ENCODE measurements around the gene POPDC3. TPM values are rescaled to one million over a fixed set of nuclear protein-coding genes. Genes with fewer than 3 reads are reported as not detected.
A peak's percentile ranks its signal among the peaks of the same experiment; 100 is the strongest.

Gene POPDC3
- total and polyA plus RNA-seq, 7 donors, result 80.1 to 271 (median 124) TPM

DNA sequence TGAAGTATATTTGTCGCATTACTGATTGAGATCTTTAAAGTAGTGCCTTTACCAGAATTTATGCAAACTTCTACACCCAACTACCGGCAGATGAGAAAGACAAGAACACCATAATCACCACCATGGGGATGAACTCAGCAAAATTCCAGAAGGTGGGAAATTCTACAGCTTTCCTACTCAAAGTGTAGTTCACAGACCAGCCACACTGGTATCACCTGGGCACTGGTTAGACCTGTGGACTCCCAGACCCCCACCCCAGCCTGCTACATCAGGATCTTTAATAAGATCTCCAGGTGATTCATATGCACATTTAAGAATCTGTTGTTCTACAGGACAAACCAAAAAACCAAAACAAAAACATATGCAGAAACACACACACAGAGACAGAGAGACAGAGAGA, 67.9 kb downstream of the POPDC3 start:
- no peak overlapping the region for H3K27ac ChIP-seq
- no peak for TF ChIP-seq CTCF (IDR thresholded peaks at IDR 0.05)
- peaks cover 18% of the 10 kb centered on the region for H3K4me1 ChIP-seq
- H3K9me3 ChIP-seq, result no peaks in the 10 kb centered on the region
- DNase-seq (no peak), ATAC-seq (no peak)
- H3K36me3 ChIP-seq (ENCODE audit: insufficient read depth in 1 of 2, low read depth in 1 of 2), result peaks cover 11 to 84% of the 10 kb centered on the region in 2 donors
- 96 to 98% (median 98%) methylated on average over 2 of the region's 2 CpGs for WGBS, 3 donors
- intact Hi-C loops (cut with DNase I), result no loop called here
- H3K27me3 ChIP-seq (ENCODE audit: insufficient read depth in 3 of 3, low read length in 2 of 3), result no peaks in the 10 kb centered on the region
- H3K4me3 ChIP-seq, result no peak overlapping the region

DNA sequence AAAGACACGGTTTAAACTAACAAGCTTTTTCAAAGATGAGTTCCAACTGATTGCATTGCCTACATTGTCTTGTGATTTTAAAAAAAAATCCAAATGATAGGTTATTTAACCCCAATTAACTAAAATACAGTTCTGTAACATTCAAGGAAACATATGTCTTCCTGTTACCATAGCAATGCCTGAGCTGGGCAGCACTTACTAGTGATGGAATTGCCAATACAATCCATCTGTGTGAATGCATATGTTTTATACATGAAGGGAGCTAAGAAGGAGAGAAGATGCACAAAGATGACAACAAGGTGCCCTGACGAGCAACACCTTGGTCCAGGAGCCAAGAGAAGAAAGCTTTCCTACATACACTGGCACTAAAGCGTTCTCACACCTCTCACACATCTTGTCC, 68.7 kb downstream of the POPDC3 start:
- Histone ChIP-seq H3K27me3 (ENCODE audit: insufficient read depth in 3 of 3, low read length in 2 of 3) (no peaks in the 10 kb centered on the region), H3K36me3 (ENCODE audit: insufficient read depth in 1 of 2, low read depth in 1 of 2) (peaks cover 10 to 84% of the 10 kb centered on the region in 2 donors), H3K4me3 (no peak overlapping the region), H3K4me1 (peaks cover 18% of the 10 kb centered on the region), H3K27ac (no peak overlapping the region), H3K9me3 (no peaks in the 10 kb centered on the region)
- intact Hi-C loops (cut with DNase I), result no loop called here
- 81 to 86% (median 86%) methylated on average over 3 of the region's 3 CpGs for WGBS, 3 donors
- no peak for DNase-seq
- ATAC-seq, result no peak
- no peak for TF ChIP-seq CTCF (IDR thresholded peaks at IDR 0.05)

DNA sequence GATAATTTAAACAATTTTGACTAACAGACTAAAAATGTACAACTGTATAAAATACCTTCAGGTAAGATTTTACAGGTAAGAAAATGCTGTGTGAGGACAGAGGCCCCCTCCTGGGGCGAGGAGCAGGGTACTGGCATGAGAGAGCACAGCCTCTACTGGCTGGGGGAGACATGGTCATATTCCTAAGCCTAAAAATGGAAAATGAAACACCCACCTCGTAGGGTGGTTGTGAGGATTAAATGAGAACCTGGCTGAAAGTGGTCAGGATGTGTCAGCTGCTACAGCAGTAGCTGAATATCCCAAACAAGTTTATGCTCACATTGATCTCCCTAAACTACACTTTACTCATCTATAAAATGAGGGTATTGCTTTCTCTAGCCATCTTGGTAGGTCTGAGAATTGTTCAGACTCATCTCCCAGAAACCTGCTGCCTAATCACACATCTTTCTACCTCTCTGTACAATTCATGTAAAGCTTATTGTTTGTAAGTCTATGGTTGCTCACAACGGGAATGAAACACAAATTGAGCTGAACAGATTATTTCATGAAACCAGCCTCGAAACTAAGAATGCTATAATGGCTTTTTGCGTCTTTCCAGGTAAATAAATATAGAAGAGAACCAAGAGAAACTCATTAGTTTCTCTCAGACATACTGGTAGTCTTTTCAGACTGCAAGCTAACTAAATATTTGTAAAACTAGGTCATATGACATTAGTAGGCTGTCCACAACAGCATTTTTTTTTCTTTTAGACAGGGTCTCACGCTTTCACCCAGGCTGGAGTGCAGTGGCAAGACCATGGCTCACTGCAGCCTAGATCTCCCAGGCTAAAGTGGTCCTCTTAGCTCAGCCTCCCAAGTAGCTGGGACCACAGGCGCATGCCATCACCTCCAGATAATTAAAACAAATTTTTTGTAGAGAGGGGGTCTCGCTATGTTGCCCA, 69.6 kb downstream of the POPDC3 start:
- H3K36me3 ChIP-seq (ENCODE audit: insufficient read depth in 1 of 2, low read depth in 1 of 2), result peaks cover 7 to 78% of the 10 kb centered on the region in 2 donors
- WGBS, 3 donors, result 67 to 79% (median 69%) methylated on average over 8 of the region's 8 CpGs

GRCh38 chr6:105108631-105109262, 71.1 kb downstream of the POPDC3 start:
- no peak overlapping the region for H3K4me3 ChIP-seq
- peak overlapping the region; percentile 51 for H3K27ac ChIP-seq
- ATAC-seq (peak; percentile 34 to 56 (median 39)), DNase-seq (no peak)
- WGBS, 3 donors, result 66 to 89% (median 73%) methylated on average over 7 of the region's 7 CpGs
- H3K9me3 ChIP-seq, result no peaks in the 10 kb centered on the region
- intact Hi-C loops (cut with DNase I), result no loop called here
- no peaks in the 10 kb centered on the region for H3K27me3 ChIP-seq (ENCODE audit: insufficient read depth in 3 of 3, low read length in 2 of 3)
- H3K36me3 ChIP-seq (ENCODE audit: insufficient read depth in 1 of 2, low read depth in 1 of 2), result peaks cover 7 to 69% of the 10 kb centered on the region in 2 donors
- H3K4me1 ChIP-seq, result peaks cover 18% of the 10 kb centered on the region
- no peak for TF ChIP-seq CTCF (IDR thresholded peaks at IDR 0.05)

More for the DNA sequence above, 69.6 kb downstream of the POPDC3 start:
- Histone ChIP-seq H3K4me3 (no peak overlapping the region), H3K27ac (peak overlapping the region; percentile 56), H3K9me3 (no peaks in the 10 kb centered on the region), H3K27me3 (ENCODE audit: insufficient read depth in 3 of 3, low read length in 2 of 3) (no peaks in the 10 kb centered on the region), H3K4me1 (peaks cover 22% of the 10 kb centered on the region)
- intact Hi-C loops (cut with DNase I), result no loop called here
- DNase-seq (no peak), ATAC-seq (peak in 1 of 4 donors; percentile 56)
- TF ChIP-seq CTCF (IDR thresholded peaks at IDR 0.05), result no peak

Other genes with a start within 250 kb of the POPDC3 start
- not detected for gene LIN28B, start 222.9 kb downstream of the POPDC3 start, total RNA-seq
- not detected for gene LIN28B, start 222.9 kb downstream of the POPDC3 start, polyA plus RNA-seq
- gene PREP, start 223.1 kb upstream of the POPDC3 start, total RNA-seq, result 10 to 100 TPM; 44.7 to 67.0 (median 55.0) TPM
- gene PREP, start 223.1 kb upstream of the POPDC3 start, polyA plus RNA-seq, result 10 to 100 TPM; 31.4 to 66.8 (median 45.7) TPM

All from psoas muscle (tissue), 8 donors.